Measurements from ENCODE around the gene UNC93B1. TPM values are rescaled to one million over a fixed set of nuclear protein-coding genes. Genes with fewer than 3 reads are reported as not detected.

Gene UNC93B1
- total and polyA plus RNA-seq, 2 of the 13 experiments (the other 11 are each of a cell fraction or from before 2014, with no cell fraction given): 8.8 to 18.9 TPM

GRCh38 chr11:68052137-68052873, 48.4 kb upstream of the UNC93B1 start (continued):
- TF ChIP-seq AGO2 (optimal IDR thresholded peaks at IDR 0.05; ENCODE audit: low read depth, low read length): peak; percentile 80
- TF ChIP-seq NR2C2 (CRISPR knock-in tag; IDR thresholded peaks at IDR 0.05; ENCODE audit: borderline replicate concordance): no peak
- peak; percentile 88 for TF ChIP-seq RBM22 (optimal IDR thresholded peaks at IDR 0.05; ENCODE audit: low read length)
- TF ChIP-seq POLR2G (IDR thresholded peaks at IDR 0.05; ENCODE audit: low read depth, low read length): peak; percentile 20
- no peak for TF ChIP-seq ZFAT (CRISPR knock-in tag; conservative IDR thresholded peaks at IDR 0.05)
- no peak for TF ChIP-seq E2F5 (CRISPR knock-in tag; conservative IDR thresholded peaks at IDR 0.05)
- TF ChIP-seq SIX1 (CRISPR knock-in tag; IDR thresholded peaks at IDR 0.05; ENCODE audit: borderline replicate concordance): no peak
- 0 out of 2 replicates have a peak, but pooled peaks have one; percentile 27 for TF ChIP-seq PHF8 (CRISPR knock-in tag; IDR thresholded peaks at IDR 0.05)
- no peak for TF ChIP-seq MBNL3 (CRISPR knock-in tag; conservative IDR thresholded peaks at IDR 0.05)
- no peak for TF ChIP-seq SATB2 (CRISPR knock-in tag; IDR thresholded peaks at IDR 0.05)
- TF ChIP-seq NONO (IDR thresholded peaks at IDR 0.05): no peak
- TF ChIP-seq NONO (CRISPR knock-in tag; conservative IDR thresholded peaks at IDR 0.05): 0 out of 2 replicates have a peak, but pooled peaks have one; percentile 24
